Measurements from ENCODE around the gene RAB6B. TPM values are rescaled to one million over a fixed set of nuclear protein-coding genes. Genes with fewer than 3 reads are reported as not detected.

The RAB6B gene
- total RNA-seq, 1 experiment from 2014 or later = 1.2 TPM

DNA sequence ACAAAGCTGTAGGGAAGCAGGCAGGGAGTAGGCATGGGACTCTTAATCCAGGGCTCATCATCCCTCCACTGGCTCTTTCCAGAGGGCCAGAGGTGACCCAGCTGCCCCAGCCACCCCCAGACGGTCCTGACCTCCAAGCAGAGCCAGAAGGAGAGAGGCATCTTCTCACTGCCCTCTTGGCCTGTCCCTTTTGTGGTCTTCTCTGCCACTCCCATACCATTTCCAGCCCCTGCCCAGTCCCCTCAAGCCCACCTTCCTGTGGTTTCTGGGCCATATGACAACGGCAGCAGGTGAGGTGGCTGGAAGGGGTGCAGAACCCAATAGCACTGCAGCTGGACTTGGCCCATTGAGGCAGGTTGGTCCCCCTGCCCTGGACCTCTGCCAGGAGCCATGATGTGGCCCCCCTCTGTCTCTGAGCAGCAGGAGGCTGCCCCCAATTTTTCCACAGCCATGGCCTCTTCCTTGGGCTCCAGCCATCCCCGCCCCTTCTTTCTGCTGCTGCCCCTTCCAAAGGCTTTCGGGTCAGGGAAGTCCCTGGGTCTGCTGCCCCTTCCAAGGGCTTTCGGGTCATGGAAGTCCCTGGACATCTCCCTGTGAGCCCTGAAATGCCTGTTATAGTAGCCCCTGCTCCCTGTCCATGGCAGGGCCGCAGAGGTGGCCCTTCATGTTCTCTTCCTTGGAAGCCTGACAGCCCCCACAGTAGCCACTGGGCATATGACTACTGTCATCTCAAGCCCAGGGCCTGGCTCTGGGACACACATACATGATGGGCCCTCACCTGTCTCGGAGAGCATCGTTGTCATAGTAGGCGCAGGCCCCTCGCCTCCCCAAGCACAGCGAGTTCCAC is 39.5 kb upstream of the RAB6B start:
- Histone ChIP-seq H3K4me3 (ENCODE audit: insufficient read depth, low read depth, low read length) (no peak overlapping the region), H3K27me3 (ENCODE audit: control insufficient read depth, insufficient read depth, low read length) (no peaks in the 10 kb centered on the region), H3K36me3 (replicated peaks; ENCODE audit: control insufficient read depth, insufficient read depth, low read length) (no peaks in the 10 kb centered on the region)
- DNase-seq = peak; percentile 9

DNA sequence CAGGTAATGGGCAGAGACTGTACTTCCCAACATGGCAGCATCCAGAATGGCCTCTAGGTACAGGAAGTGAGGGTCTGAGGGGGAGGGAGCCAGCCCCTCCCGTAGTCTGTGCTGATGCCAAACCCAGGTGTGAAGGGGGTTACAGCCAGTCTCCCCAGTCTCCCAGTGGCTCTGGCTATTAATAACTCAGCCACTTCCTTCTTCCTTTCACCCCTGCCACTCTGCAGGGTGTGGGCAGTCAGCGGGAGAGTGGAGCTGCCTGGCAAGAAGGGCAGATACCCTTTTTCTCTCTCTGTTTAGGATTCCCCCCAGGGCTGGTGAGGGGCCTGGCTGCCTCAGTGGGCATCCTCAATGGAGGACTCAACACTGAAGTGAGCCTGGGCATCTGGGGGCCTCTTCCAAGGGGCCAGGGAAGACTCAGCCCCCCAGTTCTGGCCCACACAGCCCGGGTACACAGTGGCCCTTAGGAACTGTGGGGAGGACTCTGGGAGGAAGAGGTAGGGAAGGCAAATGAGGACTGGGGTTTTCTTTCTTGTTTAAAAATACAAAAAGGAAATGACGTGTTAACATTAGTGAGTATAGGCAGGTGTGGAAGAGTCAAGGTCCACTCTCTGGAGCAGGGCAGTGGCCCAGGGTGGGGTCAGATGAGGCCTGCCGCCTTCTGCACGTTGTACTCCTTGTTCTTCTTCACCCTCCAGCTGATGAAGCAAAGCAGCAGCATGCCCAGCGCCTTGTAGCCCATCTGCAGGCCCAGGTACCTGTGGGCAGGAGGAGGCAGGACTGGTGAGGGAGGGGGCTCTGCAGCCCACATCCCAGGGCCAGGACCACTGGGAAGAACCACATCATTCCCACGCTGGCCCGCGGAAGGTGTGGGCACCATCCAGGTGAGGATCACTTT is 38.6 kb upstream of the RAB6B start:
- peak; percentile 13 for DNase-seq
- Histone ChIP-seq H3K4me3 (ENCODE audit: insufficient read depth, low read depth, low read length) (no peak overlapping the region), H3K36me3 (replicated peaks; ENCODE audit: control insufficient read depth, insufficient read depth, low read length) (no peaks in the 10 kb centered on the region), H3K27me3 (ENCODE audit: control insufficient read depth, insufficient read depth, low read length) (no peaks in the 10 kb centered on the region)

DNA sequence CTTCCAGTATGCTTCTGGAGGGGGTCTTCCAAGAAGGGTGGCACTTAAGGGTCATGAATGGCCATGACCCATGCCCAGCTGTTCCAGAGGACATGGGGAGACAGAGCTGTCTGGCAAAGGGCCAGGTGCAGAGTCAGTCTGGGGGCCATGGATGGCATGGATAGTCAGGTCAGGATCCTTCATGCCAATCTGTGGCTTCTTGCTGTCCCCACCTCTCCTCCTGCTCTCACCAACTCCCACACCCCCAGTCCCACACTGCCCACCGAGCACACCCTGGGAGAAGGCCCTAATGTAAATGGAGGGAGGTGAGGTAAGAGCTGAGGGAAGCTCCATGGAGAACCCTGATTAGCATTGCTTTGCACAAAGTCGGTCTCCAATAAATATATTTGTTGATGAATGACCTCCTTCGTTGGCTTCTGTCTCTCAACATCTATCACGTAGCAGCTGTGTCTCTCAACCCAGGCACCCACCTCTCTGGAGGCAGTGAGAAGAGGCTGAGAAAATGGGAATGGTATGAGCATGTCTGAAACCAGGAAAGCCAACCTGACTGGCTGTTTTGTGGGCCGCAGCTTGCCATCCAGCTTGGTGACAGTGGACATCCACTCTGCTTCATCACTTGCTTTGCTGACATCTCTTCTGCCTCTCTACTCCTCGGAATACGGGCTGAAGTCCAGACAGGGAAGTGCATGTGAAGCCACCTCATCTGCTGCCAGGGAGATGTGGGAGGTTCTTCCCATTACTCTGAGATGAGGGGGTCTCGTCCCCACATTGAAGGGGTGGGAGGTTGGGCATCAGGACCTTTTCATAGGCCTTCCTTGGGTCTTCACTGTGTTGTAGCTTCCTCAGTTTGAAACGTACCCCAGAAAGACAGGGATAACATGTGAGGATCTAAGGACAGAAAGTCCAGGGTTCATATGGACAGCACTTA is 37.7 kb upstream of the RAB6B start:
- H3K27me3 ChIP-seq (ENCODE audit: control insufficient read depth, insufficient read depth, low read length) = peaks cover 4% of the 10 kb centered on the region; the same call in 1 of the 2 replicates
- DNase-seq = no peak
- H3K4me3 ChIP-seq (ENCODE audit: insufficient read depth, low read depth, low read length) = no peak overlapping the region
- H3K36me3 ChIP-seq (replicated peaks; ENCODE audit: control insufficient read depth, insufficient read depth, low read length) = no peaks in the 10 kb centered on the region

DNA sequence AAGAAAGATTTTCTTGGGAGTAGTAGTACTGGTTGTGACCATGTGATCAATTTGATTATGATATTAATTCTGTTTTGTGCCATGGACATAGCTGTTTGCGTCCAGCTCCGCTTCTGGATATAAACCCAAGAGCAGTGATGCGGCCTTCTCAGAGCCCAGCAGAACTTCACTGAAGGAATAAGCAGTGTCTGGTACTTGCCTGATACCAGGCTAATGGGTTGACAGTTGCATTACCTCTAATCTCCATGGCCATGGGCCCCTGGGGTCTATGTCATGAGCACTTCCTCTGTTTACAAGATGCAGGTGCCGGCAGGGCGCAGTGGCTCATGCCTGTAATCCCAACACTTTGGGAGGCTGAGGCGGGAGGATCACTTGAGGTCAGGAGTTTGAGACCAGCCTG is 36.3 kb upstream of the RAB6B start:
- peaks cover 13% of the 10 kb centered on the region for H3K27me3 ChIP-seq (ENCODE audit: control insufficient read depth, insufficient read depth, low read length)
- H3K4me3 ChIP-seq (ENCODE audit: insufficient read depth, low read depth, low read length) = no peak overlapping the region
- no peak for DNase-seq
- no peaks in the 10 kb centered on the region for H3K36me3 ChIP-seq (replicated peaks; ENCODE audit: control insufficient read depth, insufficient read depth, low read length)

DNA sequence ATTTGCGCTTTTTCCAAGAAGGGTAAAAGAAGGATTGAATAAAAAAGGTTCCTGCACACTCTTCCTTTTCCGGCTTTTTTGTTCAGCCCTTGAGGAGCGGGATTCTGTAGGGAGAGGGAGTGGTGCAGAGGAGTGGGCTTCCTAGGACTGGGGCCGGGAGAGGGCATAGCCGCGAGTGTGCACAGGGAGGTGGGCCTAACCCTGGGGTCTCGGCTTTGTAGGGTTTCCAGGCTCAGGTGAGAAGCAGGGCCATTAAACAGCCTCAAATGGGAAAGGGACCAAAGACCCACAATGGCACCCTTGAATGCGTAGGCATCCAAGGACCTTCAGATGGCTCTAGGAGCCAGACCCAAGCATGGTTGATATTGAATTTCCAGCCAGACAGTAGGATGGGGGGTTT is 35.4 kb upstream of the RAB6B start:
- Histone ChIP-seq H3K4me3 (ENCODE audit: insufficient read depth, low read depth, low read length) (no peak overlapping the region), H3K27me3 (ENCODE audit: control insufficient read depth, insufficient read depth, low read length) (peaks cover 17% of the 10 kb centered on the region), H3K36me3 (replicated peaks; ENCODE audit: control insufficient read depth, insufficient read depth, low read length) (no peaks in the 10 kb centered on the region)
- DNase-seq = no peak

DNA sequence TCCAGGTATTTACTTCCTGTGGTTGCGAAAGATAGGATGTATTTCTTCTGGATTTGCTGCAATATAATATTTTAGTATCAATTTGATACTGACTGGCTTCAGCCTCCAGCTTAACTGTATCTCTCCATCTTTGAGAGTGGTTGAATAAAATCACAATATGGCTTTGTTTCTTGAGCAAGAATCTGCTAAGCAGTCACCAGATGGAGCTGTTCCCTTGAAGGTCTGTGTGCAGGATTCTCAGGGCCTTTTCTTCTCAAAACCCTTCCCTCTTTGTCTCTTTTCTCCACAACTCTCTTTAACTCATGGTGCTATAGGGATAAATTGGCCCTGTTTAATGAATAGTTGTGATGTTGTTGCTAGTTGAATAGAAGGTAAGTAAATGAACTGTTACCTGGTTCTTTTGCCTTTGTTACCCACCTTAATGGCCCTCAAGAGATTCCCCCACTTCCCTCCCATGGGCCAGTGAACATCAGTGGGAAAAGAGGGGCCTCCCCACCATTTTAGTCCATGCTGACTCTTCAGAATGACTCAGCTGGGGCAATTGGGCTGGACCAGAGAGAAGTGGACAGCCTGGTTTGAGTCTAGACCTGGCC is 34.8 kb upstream of the RAB6B start:
- peak; percentile 72 for DNase-seq
- H3K27me3 ChIP-seq (ENCODE audit: control insufficient read depth, insufficient read depth, low read length) = peaks cover 17% of the 10 kb centered on the region
- H3K4me3 ChIP-seq (ENCODE audit: insufficient read depth, low read depth, low read length) = no peak overlapping the region
- H3K36me3 ChIP-seq (replicated peaks; ENCODE audit: control insufficient read depth, insufficient read depth, low read length) = no peaks in the 10 kb centered on the region

DNA sequence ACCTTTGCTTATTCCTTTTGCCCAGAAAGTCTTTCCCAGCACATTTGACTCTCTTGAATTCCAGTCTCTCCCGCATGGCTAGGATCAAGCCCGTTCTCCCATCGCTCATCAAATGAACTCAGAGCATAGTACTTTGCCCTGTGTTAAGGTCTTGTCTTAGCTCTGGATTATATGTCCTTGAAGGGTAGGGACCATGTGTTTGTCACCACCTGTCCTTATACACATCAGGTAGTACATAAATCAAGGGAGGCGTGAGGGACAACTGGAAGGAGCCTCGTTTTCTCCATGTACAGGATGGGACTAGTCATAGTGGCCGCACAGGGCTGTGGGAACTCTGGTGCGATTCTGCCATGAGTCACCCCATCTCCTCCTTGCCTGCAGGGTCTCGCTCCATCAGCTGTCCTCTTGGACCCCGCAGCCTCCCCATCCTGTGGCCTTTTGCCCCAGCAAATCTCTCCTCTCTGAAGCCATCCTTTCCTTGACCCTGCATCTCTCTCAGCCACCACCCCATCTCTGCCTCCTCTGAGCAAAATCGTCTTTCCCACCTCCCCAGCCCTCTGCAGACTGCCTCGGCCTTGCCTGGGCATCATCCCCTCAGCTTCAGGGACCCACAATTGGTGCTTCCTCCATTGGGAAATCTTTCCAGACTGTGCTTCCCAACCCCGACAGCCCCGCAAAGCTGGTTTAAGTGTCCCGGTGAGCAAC is 33.4 kb upstream of the RAB6B start:
- no peak overlapping the region for H3K4me3 ChIP-seq (ENCODE audit: insufficient read depth, low read depth, low read length)
- DNase-seq = no peak
- H3K27me3 ChIP-seq (ENCODE audit: control insufficient read depth, insufficient read depth, low read length) = peaks cover 17% of the 10 kb centered on the region
- no peaks in the 10 kb centered on the region for H3K36me3 ChIP-seq (replicated peaks; ENCODE audit: control insufficient read depth, insufficient read depth, low read length)

DNA sequence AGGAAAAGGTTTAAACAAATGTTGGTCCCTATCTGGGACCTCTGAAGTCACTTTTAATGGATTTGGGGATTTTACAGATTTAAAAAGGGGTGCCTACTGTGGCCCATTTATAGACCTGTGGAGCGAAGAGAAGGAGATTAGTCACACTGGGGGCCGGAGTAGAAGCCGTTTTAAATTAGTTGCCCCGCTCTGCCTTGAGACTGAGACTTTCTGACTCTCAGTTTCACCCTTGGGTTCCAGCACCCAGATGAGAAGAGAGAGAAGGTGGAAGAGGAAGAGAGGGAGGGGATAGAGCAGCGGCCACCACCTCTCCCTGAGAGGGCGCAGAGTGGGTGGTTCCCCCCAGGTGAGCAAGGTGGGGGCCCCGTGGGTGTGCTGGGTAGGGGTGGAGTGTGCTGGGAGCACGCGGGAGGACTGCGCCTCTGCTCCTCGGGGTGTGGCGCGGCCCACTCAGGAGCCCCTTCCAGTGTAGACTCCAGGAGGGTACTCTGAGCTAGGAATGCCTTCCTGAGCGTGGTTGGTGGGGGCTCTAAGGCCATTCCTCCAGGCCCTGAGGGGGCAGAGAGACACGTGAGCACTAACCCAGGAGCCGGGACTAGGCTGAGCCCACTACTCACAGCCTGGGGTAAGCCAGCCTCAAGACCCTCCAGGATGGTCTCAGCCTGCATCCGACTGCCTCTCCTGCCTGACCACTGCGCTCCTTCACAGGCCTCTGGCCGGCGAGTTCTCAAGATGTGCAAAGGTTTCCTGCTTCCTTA is 32.6 kb upstream of the RAB6B start:
- peaks cover 17% of the 10 kb centered on the region for H3K27me3 ChIP-seq (ENCODE audit: control insufficient read depth, insufficient read depth, low read length)
- DNase-seq = peak; percentile 39
- H3K4me3 ChIP-seq (ENCODE audit: insufficient read depth, low read depth, low read length) = no peak overlapping the region
- H3K36me3 ChIP-seq (replicated peaks; ENCODE audit: control insufficient read depth, insufficient read depth, low read length) = no peaks in the 10 kb centered on the region

DNA sequence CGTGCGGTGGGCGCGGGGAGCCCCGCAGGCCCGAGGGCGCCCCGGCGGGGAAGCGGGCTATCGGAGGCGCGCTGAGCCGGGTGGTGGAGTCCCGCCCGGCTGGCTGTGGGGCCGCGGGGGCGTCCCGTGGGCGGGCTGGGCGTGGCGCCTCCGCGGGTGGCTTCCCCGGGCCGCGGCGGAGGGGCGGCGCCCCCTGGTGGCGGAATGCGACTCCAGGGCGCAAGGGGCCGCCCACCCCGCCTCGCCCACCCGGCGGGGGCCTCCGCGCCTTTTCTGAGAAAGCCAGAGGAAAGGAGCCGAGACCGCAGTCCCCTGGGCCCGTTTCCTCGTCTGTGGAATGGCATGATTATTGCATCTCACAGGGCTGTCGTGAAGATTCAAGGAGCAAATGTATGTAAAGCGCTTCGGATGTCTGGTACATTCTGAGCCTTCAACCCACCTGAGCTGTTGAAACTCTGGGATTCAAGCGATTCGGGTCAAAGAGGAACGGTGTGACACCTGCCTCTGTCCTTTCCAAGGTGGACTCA is 31.9 kb upstream of the RAB6B start:
- Histone ChIP-seq H3K36me3 (replicated peaks; ENCODE audit: control insufficient read depth, insufficient read depth, low read length) (no peaks in the 10 kb centered on the region), H3K27me3 (ENCODE audit: control insufficient read depth, insufficient read depth, low read length) (peaks cover 17% of the 10 kb centered on the region), H3K4me3 (ENCODE audit: insufficient read depth, low read depth, low read length) (peak overlapping the region; percentile 45)
- DNase-seq = peak; percentile 96

DNA sequence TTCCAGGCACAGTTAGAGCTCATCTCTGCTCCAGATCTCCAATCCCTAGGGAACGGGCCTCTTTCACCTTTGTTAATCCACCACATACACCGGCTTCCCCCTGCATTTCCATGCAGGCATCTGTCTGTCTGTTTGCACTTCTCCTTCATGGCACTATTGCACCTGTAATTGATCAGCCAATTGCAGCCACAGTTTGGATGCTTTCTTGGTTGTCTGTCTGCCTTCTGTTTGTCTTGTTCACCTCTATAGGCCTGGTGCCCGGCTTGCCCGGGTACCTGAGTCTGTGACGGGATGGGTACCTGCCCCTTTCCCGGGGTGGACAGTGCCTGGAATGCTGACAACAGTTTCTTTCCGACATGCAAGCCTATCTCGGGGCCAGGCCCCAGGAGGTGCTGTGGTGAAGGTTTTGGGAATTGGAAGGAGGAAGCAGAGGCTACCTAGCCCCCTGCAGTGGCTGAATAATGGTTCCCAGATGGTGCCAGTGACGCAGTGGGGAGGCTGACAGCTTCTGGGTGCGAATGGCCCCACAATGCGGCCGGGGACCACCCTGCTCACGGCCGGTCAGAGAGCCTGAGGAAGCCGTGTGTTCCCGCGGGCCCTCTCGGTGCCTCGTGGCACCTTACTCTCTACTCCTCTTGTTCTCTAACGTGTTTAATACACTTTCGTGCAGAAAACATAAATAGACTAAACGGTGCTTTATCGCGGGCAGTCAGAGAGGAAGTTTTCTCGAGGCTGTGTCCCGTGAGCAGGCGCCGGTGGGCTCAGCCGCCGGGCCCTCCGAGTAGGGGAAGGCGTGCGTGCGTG is 31.3 kb upstream of the RAB6B start:
- peaks cover 17% of the 10 kb centered on the region for H3K27me3 ChIP-seq (ENCODE audit: control insufficient read depth, insufficient read depth, low read length)
- H3K4me3 ChIP-seq (ENCODE audit: insufficient read depth, low read depth, low read length) = peak overlapping the region; percentile 45
- H3K36me3 ChIP-seq (replicated peaks; ENCODE audit: control insufficient read depth, insufficient read depth, low read length) = no peaks in the 10 kb centered on the region
- DNase-seq = peak; percentile 76

DNA sequence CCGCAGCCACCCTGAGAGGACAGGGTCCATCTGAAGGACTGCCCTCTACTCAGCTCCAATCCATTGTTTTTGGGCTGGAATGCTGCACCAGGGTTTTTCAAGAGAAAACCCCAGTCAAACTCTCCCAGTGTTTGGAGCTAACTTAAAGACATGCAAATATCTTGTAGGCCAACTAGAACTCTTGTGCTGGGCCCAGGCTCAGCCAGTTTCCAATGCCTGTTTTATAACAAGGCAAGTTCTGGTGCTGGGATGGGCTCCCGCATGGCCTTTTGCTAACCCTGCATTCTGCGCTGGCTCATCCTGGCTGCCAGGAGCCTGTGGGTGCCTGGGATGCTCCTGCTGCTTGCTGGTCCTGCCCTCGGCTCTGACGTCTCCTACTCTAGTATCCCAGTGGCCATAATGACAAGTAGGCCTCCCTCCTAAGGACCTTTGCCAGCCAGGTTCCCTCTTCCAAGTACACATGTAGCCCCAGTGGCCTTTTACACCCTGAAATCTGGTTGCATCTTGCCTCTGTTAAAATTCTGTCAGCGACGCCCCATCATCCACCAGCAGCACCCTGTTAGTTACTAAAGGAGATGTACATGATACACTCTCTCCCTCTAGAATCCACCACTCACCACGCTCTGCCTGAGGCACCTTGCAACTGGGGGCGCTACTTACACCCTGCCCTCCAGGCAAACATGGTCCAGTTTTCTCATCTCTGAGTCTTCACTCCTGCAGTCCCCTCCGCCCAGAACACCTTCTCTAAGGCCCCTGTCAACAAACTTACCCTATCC is 30.5 kb upstream of the RAB6B start:
- Histone ChIP-seq H3K27me3 (ENCODE audit: control insufficient read depth, insufficient read depth, low read length) (peaks cover 17% of the 10 kb centered on the region), H3K36me3 (replicated peaks; ENCODE audit: control insufficient read depth, insufficient read depth, low read length) (no peaks in the 10 kb centered on the region), H3K4me3 (ENCODE audit: insufficient read depth, low read depth, low read length) (no peak overlapping the region)
- peak; percentile 41 for DNase-seq
